ENCODE data around the gene SAMD4B. TPM values are rescaled to one million over a fixed set of nuclear protein-coding genes. Genes with fewer than 3 reads are reported as not detected.

SAMD4B gene
- total and polyA plus RNA-seq, 9 of the 15 experiments (the other 6 are each of a cell fraction or from before 2014, with no cell fraction given): 3.4 to 90.5 (median 38.0) TPM

DNA sequence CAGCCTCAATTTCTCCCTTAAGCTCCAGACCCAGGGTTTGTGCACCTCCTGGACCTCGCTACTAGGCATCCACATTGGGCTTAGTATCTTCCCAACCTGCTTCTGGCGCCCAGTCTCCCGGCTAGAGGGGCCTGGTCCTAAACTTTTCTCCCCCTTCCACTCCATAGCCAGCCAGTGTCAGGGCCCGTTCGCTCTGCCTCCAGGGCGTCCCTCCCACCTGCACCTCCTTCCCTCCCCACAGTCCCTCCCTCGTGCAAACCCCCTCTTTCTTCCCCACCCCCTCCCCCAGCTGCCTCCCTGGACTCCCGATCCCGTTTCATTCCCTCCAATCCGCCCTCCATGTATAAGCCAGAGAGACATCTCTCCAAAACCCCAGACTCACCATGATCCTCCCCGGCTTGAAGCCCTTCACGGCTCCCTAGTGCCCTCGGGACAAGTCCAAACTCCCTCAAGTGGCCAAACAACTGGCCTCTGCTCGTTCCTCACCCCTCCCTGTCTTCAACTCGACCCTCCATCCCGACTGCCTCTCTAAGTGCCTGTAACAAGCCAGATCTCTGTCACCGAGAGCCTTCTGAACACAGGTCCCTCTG lies 997 bp upstream of the SAMD4B start (continued):
- TF ChIP-seq, protein P1, sequence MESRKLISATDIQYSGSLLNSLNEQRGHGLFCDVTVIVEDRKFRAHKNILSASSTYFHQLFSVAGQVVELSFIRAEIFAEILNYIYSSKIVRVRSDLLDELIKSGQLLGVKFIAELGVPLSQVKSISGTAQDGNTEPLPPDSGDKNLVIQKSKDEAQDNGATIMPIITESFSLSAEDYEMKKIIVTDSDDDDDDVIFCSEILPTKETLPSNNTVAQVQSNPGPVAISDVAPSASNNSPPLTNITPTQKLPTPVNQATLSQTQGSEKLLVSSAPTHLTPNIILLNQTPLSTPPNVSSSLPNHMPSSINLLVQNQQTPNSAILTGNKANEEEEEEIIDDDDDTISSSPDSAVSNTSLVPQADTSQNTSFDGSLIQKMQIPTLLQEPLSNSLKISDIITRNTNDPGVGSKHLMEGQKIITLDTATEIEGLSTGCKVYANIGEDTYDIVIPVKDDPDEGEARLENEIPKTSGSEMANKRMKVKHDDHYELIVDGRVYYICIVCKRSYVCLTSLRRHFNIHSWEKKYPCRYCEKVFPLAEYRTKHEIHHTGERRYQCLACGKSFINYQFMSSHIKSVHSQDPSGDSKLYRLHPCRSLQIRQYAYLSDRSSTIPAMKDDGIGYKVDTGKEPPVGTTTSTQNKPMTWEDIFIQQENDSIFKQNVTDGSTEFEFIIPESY (CRISPR knock-in tag; IDR thresholded peaks at IDR 0.05): no peak
- TF ChIP-seq ZC3H11A (IDR thresholded peaks at IDR 0.05; ENCODE audit: low read depth, low read length): no peak
- TF ChIP-seq MAZ (CRISPR knock-in tag; conservative IDR thresholded peaks at IDR 0.05 in 1 of 2, IDR thresholded peaks at IDR 0.05 in 1 of 2): no peak
- TF ChIP-seq ZFP36 (IDR thresholded peaks at IDR 0.05; ENCODE audit: low read depth, low read length, partially characterized antibody): peak; percentile 82
- peak; percentile 24 for TF ChIP-seq PHF20 (IDR thresholded peaks at IDR 0.05; ENCODE audit: partially characterized antibody)
- no peak for TF ChIP-seq POLR2H (tag; IDR thresholded peaks at IDR 0.05; ENCODE audit: low read depth)
- 0 out of 2 replicates have a peak, but pooled peaks have one; percentile 18 for TF ChIP-seq ADNP (tag; IDR thresholded peaks at IDR 0.05)
- TF ChIP-seq MYBL2 (IDR thresholded peaks at IDR 0.05; ENCODE audit: low read depth): no peak
- no peak for TF ChIP-seq MYBL2 (CRISPR knock-in tag; IDR thresholded peaks at IDR 0.05; ENCODE audit: borderline replicate concordance)
- TF ChIP-seq ZNF445 (CRISPR knock-in tag; IDR thresholded peaks at IDR 0.05; ENCODE audit: low read depth): no peak
- TF ChIP-seq ZBTB26 (CRISPR knock-in tag; IDR thresholded peaks at IDR 0.05): 0 out of 2 replicates have a peak, but pooled peaks have one; percentile 35
- TF ChIP-seq, protein P2, sequence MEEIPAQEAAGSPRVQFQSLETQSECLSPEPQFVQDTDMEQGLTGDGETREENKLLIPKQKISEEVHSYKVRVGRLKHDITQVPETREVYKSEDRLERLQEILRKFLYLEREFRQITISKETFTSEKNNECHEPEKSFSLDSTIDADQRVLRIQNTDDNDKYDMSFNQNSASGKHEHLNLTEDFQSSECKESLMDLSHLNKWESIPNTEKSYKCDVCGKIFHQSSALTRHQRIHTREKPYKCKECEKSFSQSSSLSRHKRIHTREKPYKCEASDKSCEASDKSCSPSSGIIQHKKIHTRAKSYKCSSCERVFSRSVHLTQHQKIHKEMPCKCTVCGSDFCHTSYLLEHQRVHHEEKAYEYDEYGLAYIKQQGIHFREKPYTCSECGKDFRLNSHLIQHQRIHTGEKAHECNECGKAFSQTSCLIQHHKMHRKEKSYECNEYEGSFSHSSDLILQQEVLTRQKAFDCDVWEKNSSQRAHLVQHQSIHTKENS (CRISPR knock-in tag; IDR thresholded peaks at IDR 0.05): no peak
- no peak for TF ChIP-seq EGR1 (conservative IDR thresholded peaks at IDR 0.05)
- no peak for TF ChIP-seq TBL1XR1 (IDR thresholded peaks at IDR 0.05; ENCODE audit: low read length in 2 of 2)
- TF ChIP-seq ZNF347 (CRISPR knock-in tag; IDR thresholded peaks at IDR 0.05; ENCODE audit: low read depth): no peak
- TF ChIP-seq KDM1A (IDR thresholded peaks at IDR 0.05): peak; percentile 29 to 74; a peak in 2 of 4 replicates
- TF ChIP-seq OTX1 (CRISPR knock-in tag; IDR thresholded peaks at IDR 0.05): 0 out of 2 replicates have a peak, but pooled peaks have one; percentile 46
- TF ChIP-seq PTBP1 (IDR thresholded peaks at IDR 0.05; ENCODE audit: low read depth, low read length): 0 out of 2 replicates have a peak, but pooled peaks have one; percentile 41
- TF ChIP-seq, protein P3, sequence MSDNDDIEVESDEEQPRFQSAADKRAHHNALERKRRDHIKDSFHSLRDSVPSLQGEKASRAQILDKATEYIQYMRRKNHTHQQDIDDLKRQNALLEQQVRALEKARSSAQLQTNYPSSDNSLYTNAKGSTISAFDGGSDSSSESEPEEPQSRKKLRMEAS (CRISPR knock-in tag; IDR thresholded peaks at IDR 0.05): no peak
- no peak for TF ChIP-seq SIN3B (IDR thresholded peaks at IDR 0.05; ENCODE audit: low read depth)

Data from K562 (cell line).